ENCODE measurements around the gene MSANTD2. TPM values are rescaled to one million over a fixed set of nuclear protein-coding genes. Genes with fewer than 3 reads are reported as not detected.

MSANTD2 gene
- total RNA-seq, 4 donors from 2014 or later = 19.8 to 32.8 (median 23.5) TPM

GRCh38 chr11:124716591-124716990, 83.6 kb downstream of the MSANTD2 start:
- Histone ChIP-seq H3K36me3 (no peaks in the 10 kb centered on the region), H3K9me3 (no peaks in the 10 kb centered on the region), H3K4me3 (no peak overlapping the region), H3K27ac (no peak overlapping the region), H3K4me1 (peaks cover 0 to 19% (median 5%) of the 10 kb centered on the region in 4 donors), H3K27me3 (peaks cover 0 to 62% of the 10 kb centered on the region in 2 donors)
- WGBS, 2 donors = 49 to 57% methylated on average over 3 of the region's 3 CpGs
- DNase-seq (ENCODE audit: low spot score in 2 of 2) = no peak
- TF ChIP-seq POLR2A (IDR thresholded peaks at IDR 0.05) = no peak
- TF ChIP-seq CTCF (IDR thresholded peaks at IDR 0.05) = no peak
- no peak for TF ChIP-seq EP300 (IDR thresholded peaks at IDR 0.05)

Other genes with a start within 250 kb of the MSANTD2 start
- not detected for gene OR8A1, start 230.4 kb downstream of the MSANTD2 start, total RNA-seq
- not detected for gene PANX3, start 189.0 kb downstream of the MSANTD2 start, total RNA-seq
- gene TBRG1, start 177.5 kb downstream of the MSANTD2 start, total RNA-seq = 10 to 100 TPM; 32.7 to 45.4 (median 36.4) TPM
- gene SIAE, start 126.7 kb downstream of the MSANTD2 start, total RNA-seq = 10 to 100 TPM in 1 of 4 donors, 1 to 10 TPM in 3; 6.5 to 20.0 (median 8.2) TPM
- gene SPA17, start 126.5 kb downstream of the MSANTD2 start, total RNA-seq = 1 to 10 TPM; 1.2 to 7.1 (median 3.3) TPM
- gene NRGN, start 60.5 kb downstream of the MSANTD2 start, total RNA-seq = 1 to 10 TPM in 3 of 4 donors, not detected in 1; 1.4 to 3.1 (median 2.4) TPM
- gene VSIG2, start 48.2 kb downstream of the MSANTD2 start, total RNA-seq = 1 to 10 TPM in 2 of 4 donors, not detected in 2; 1.5 to 2.4 TPM
- 10 to 100 TPM; 18.6 to 45.9 (median 33.0) TPM for gene ESAM, start 38.1 kb downstream of the MSANTD2 start, total RNA-seq
- 10 to 100 TPM; 22.2 to 34.3 (median 24.8) TPM for gene ROBO3, start 65.0 kb upstream of the MSANTD2 start, total RNA-seq
- 10 to 100 TPM; 12.1 to 38.8 (median 28.0) TPM for gene ROBO4, start 97.5 kb upstream of the MSANTD2 start, total RNA-seq
- gene HEPN1, start 118.8 kb upstream of the MSANTD2 start, total RNA-seq = not detected
- 10 to 100 TPM in 3 of 4 donors, 1 to 10 TPM in 1; 8.7 to 18.4 (median 15.3) TPM for gene HEPACAM, start 135.6 kb upstream of the MSANTD2 start, total RNA-seq
- 1 to 10 TPM in 3 of 4 donors, under 1 TPM in 1; 0.98 to 4.2 (median 2.6) TPM for gene CCDC15, start 153.8 kb upstream of the MSANTD2 start, total RNA-seq